ENCODE results near the gene TRMT61B.

- no peak for TF ChIP-seq POLR2AphosphoS5 (IDR thresholded peaks at IDR 0.05; ENCODE audit: low read depth, low read length)
- no peak for TF ChIP-seq THAP11 (CRISPR knock-in tag; IDR thresholded peaks at IDR 0.05)
- TF ChIP-seq, protein P1, sequence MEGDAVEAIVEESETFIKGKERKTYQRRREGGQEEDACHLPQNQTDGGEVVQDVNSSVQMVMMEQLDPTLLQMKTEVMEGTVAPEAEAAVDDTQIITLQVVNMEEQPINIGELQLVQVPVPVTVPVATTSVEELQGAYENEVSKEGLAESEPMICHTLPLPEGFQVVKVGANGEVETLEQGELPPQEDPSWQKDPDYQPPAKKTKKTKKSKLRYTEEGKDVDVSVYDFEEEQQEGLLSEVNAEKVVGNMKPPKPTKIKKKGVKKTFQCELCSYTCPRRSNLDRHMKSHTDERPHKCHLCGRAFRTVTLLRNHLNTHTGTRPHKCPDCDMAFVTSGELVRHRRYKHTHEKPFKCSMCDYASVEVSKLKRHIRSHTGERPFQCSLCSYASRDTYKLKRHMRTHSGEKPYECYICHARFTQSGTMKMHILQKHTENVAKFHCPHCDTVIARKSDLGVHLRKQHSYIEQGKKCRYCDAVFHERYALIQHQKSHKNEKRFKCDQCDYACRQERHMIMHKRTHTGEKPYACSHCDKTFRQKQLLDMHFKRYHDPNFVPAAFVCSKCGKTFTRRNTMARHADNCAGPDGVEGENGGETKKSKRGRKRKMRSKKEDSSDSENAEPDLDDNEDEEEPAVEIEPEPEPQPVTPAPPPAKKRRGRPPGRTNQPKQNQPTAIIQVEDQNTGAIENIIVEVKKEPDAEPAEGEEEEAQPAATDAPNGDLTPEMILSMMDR (CRISPR knock-in tag; IDR thresholded peaks at IDR 0.05) = no peak
- TF ChIP-seq STAG1 (CRISPR knock-in tag; IDR thresholded peaks at IDR 0.05) = no peak
Measured at GRCh38 chr2:28904295-28904694, 34.2 kb upstream of the TRMT61B start.
